ENCODE measurements around the gene DYNLT5.
"Not testable (repeated sequence)": the region's sequence is repeated elsewhere in the genome, so short reads cannot be mapped to it uniquely, and the experiment has no call there.

The DYNLT5 gene

GRCh38 chr1:66752000-66752592, at the start of gene DYNLT5:
TSS of gene DYNLT5 (plus strand) at chr1:66752459. CDS start at chr1:66754659, 2,200 bp downstream.
- DNase-seq: no peak

GRCh38 chr1:66704177-66704875, 47.9 kb upstream of the DYNLT5 start:
- DNase-seq: no peak

GRCh38 chr1:66705110-66705509, 47.1 kb upstream of the DYNLT5 start:
- DNase-seq: no peak

GRCh38 chr1:66711420-66711819, 40.8 kb upstream of the DYNLT5 start:
- no peak for DNase-seq

- DNase-seq: no peak
These were observed 39.4 kb upstream of the DYNLT5 start for GRCh38 chr1:66712839-66713238.

- no peak for DNase-seq
These were observed 28.3 kb upstream of the DYNLT5 start for GRCh38 chr1:66723985-66724384.

GRCh38 chr1:66725885-66726665, 26.2 kb upstream of the DYNLT5 start:
- DNase-seq: peak; percentile 36

GRCh38 chr1:66728021-66728420, 24.2 kb upstream of the DYNLT5 start:
- no peak for DNase-seq

GRCh38 chr1:66728716-66729115, 23.5 kb upstream of the DYNLT5 start:
- not testable (repeated sequence) for DNase-seq

GRCh38 chr1:66729119-66729518, 23.1 kb upstream of the DYNLT5 start:
- DNase-seq: peak; percentile 73

- no peak for DNase-seq
These were observed 22.7 kb upstream of the DYNLT5 start for GRCh38 chr1:66729523-66729922.

- DNase-seq: peak; percentile 55
These were observed 21.8 kb upstream of the DYNLT5 start for GRCh38 chr1:66730462-66730861.

GRCh38 chr1:66731170-66731865, 20.9 kb upstream of the DYNLT5 start:
- DNase-seq: no peak

GRCh38 chr1:66732407-66733166, 19.7 kb upstream of the DYNLT5 start:
- DNase-seq: no peak

- DNase-seq: no peak
These were observed 18.8 kb upstream of the DYNLT5 start for GRCh38 chr1:66733348-66734017.

GRCh38 chr1:66734531-66734930, 17.7 kb upstream of the DYNLT5 start:
- DNase-seq: not testable (repeated sequence)

- no peak for DNase-seq
These were observed 14.4 kb upstream of the DYNLT5 start for GRCh38 chr1:66737836-66738235.

- no peak for DNase-seq
These were observed 12.7 kb upstream of the DYNLT5 start for GRCh38 chr1:66739401-66740157.

GRCh38 chr1:66745451-66745850, 6.8 kb upstream of the DYNLT5 start:
- no peak for DNase-seq

GRCh38 chr1:66747501-66747900, 4.8 kb upstream of the DYNLT5 start:
- no peak for DNase-seq

- DNase-seq: no peak
These were observed 1.7 kb upstream of the DYNLT5 start for GRCh38 chr1:66750577-66750976.

Data from NCI-H2171 (cell line).